Measurements from ENCODE around the gene IGF1R. TPM values are rescaled to one million over a fixed set of nuclear protein-coding genes. Genes with fewer than 3 reads are reported as not detected.

The IGF1R gene
- total RNA-seq, 1 experiment from 2014 or later = 16.3 TPM

DNA sequence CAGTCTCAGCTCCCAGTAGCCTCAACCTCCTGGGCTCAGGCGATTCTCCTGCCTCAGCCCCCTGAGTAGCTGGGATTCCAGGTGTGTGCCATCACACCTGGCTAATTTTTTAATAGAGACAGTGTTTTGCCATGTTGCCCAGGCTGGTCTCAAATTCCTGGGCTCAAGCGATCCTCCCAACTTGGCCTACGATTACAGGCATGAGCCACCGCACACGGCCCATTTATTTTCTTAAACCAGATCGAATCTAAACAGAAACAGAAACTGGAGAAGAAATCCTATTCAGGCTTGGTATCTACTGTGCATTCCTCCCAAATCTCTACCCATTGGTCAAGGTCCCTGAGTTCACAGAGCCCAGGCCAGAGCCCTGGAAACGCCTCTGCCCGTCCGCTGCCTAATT, 285.1 kb downstream of the IGF1R start:
- Histone ChIP-seq H4K20me1 (ENCODE audit: insufficient read depth) (no peaks in the 10 kb centered on the region), H3K4me2 (ENCODE audit: low read length) (no peak overlapping the region), H3K4me3 (replicated peaks in 1 of 2; ENCODE audit: low read depth in 1 of 2, low read length in 2 of 2) (no peak overlapping the region), H3K27ac (ENCODE audit: low read depth, low read length) (no peak overlapping the region), H3K9me3 (ENCODE audit: control insufficient read depth in 1 of 2, insufficient read depth in 1 of 2, low read depth in 1 of 2, low read length in 2 of 2) (no peaks in the 10 kb centered on the region), H3K36me3 (ENCODE audit: control insufficient read depth in 1 of 2, insufficient read depth in 2 of 2, low read length in 2 of 2) (no peaks in the 10 kb centered on the region), H2AFZ (ENCODE audit: low read depth, low read length, poor library complexity, severe bottlenecking) (no peak overlapping the region), H3K79me2 (ENCODE audit: insufficient read depth, low read length) (no peaks in the 10 kb centered on the region), H3K27me3 (ENCODE audit: insufficient read depth, low read length) (no peaks in the 10 kb centered on the region), H3K9me2 (ENCODE audit: insufficient read depth) (no peaks in the 10 kb centered on the region), H3K9ac (ENCODE audit: low read length) (no peak overlapping the region), H3K4me1 (ENCODE audit: control insufficient read depth in 1 of 2, insufficient read depth in 2 of 2, low read length in 2 of 2) (no peaks in the 10 kb centered on the region)
- ChIA-PET POLR2A (no interaction called here), CTCF (no interaction called here), RAD21 (ENCODE audit: low non-redundant PET in 1 of 2, low total read pairs in 2 of 2, uncharacterized antibody in 2 of 2, unreplicated experiment in 2 of 2) (no interaction called here)
- no peak for TF ChIP-seq TCF7L2 (IDR thresholded peaks at IDR 0.05; ENCODE audit: borderline replicate concordance, extremely low read depth, insufficient read depth, insufficient read length)
- TF ChIP-seq EGR1 (IDR thresholded peaks at IDR 0.05; ENCODE audit: low read depth) = no peak
- TF ChIP-seq POLR2A (IDR thresholded peaks at IDR 0.05; ENCODE audit: borderline replicate concordance, extremely low read depth, insufficient read depth, insufficient read length) = no peak
- no peak for TF ChIP-seq RAD21 (IDR thresholded peaks at IDR 0.05; ENCODE audit: low read depth)
- TF ChIP-seq SP1 (IDR thresholded peaks at IDR 0.05; ENCODE audit: low read depth) = no peak
- TF ChIP-seq, protein P1, sequence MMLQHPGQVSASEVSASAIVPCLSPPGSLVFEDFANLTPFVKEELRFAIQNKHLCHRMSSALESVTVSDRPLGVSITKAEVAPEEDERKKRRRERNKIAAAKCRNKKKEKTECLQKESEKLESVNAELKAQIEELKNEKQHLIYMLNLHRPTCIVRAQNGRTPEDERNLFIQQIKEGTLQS (IDR thresholded peaks at IDR 0.05) = no peak
- TF ChIP-seq FOSL1 (IDR thresholded peaks at IDR 0.05; ENCODE audit: low read depth) = no peak
- TF ChIP-seq YY1 (IDR thresholded peaks at IDR 0.05; ENCODE audit: extremely low read depth, insufficient replicate concordance, low read depth, low read length) = no peak
- no peak for TF ChIP-seq EZH2 (IDR thresholded peaks at IDR 0.05)
- no peak for ATAC-seq
- no TSS peak for BruUV-seq (replicated peaks)
- DNase-seq (ENCODE audit: low read depth, low spot score) = no peak
- intact Hi-C loops (cut with micrococcal nuclease) = loop anchor here (2.0 kb wide), 1 partner anchor 49 kb away; no protein-coding TSS in a partner anchor

- POLR2A ChIA-PET = no interaction called here
- Histone ChIP-seq H3K27ac (ENCODE audit: low read depth, low read length) (no peak overlapping the region), H3K9ac (ENCODE audit: low read length) (no peak overlapping the region), H4K20me1 (ENCODE audit: insufficient read depth) (no peaks in the 10 kb centered on the region), H3K27me3 (ENCODE audit: insufficient read depth, low read length) (no peaks in the 10 kb centered on the region), H3K4me2 (ENCODE audit: low read length) (no peak overlapping the region), H3K36me3 (ENCODE audit: control insufficient read depth in 1 of 2, insufficient read depth in 2 of 2, low read length in 2 of 2) (no peaks in the 10 kb centered on the region), H2AFZ (ENCODE audit: low read depth, low read length, poor library complexity, severe bottlenecking) (no peak overlapping the region), H3K79me2 (ENCODE audit: insufficient read depth, low read length) (no peaks in the 10 kb centered on the region), H3K9me3 (ENCODE audit: control insufficient read depth in 1 of 2, insufficient read depth in 1 of 2, low read depth in 1 of 2, low read length in 2 of 2) (no peaks in the 10 kb centered on the region), H3K4me3 (replicated peaks in 1 of 2; ENCODE audit: low read depth in 1 of 2, low read length in 2 of 2) (no peak overlapping the region), H3K4me1 (ENCODE audit: control insufficient read depth in 1 of 2, insufficient read depth in 2 of 2, low read length in 2 of 2) (no peaks in the 10 kb centered on the region), H3K9me2 (ENCODE audit: insufficient read depth) (no peaks in the 10 kb centered on the region)
- BruUV-seq (replicated peaks) = no TSS peak
- DNase-seq (ENCODE audit: low read depth, low spot score) = no peak
- intact Hi-C loops (cut with micrococcal nuclease) = no loop called here
- TF ChIP-seq ZNF274 (IDR thresholded peaks at IDR 0.05; ENCODE audit: low read depth, low read length) (no peak), EZH2phosphoT487 (IDR thresholded peaks at IDR 0.05; ENCODE audit: borderline replicate concordance) (no peak), SRF (IDR thresholded peaks at IDR 0.05; ENCODE audit: low read depth) (no peak), YY1 (IDR thresholded peaks at IDR 0.05; ENCODE audit: extremely low read depth, insufficient replicate concordance, low read depth, low read length) (no peak), ZBTB33 (IDR thresholded peaks at IDR 0.05; ENCODE audit: extremely low read depth, insufficient replicate concordance, low read length) (no peak)
- no peak for ATAC-seq
- CTCF ChIA-PET = no interaction called here
- RAD21 ChIA-PET (ENCODE audit: low non-redundant PET in 1 of 2, low total read pairs in 2 of 2, uncharacterized antibody in 2 of 2, unreplicated experiment in 2 of 2) = no interaction called here
Observed at GRCh38 chr15:98935736-98936135, 287.4 kb downstream of the IGF1R start.
